Measurements from ENCODE around the gene USP3.

GRCh38 chr15:63506537-63507035 is 2.2 kb downstream of the USP3 start:
- no peak for TF ChIP-seq ISL1 (CRISPR knock-in tag; IDR thresholded peaks at IDR 0.05)
- TF ChIP-seq ARNTL (CRISPR knock-in tag; IDR thresholded peaks at IDR 0.05; ENCODE audit: borderline replicate concordance, low read depth), result no peak
- TF ChIP-seq RARB (CRISPR knock-in tag; IDR thresholded peaks at IDR 0.05), result no peak
- no peak for TF ChIP-seq PATZ1 (CRISPR knock-in tag; IDR thresholded peaks at IDR 0.05; ENCODE audit: borderline replicate concordance)
- TF ChIP-seq ZNF70 (CRISPR knock-in tag; IDR thresholded peaks at IDR 0.05), result no peak
- TF ChIP-seq CSRNP3 (CRISPR knock-in tag; IDR thresholded peaks at IDR 0.05), result no peak

Measured in SK-N-SH treated with all-trans-retinoic acid at 6 μM for 48 hours (cell line).